ENCODE measurements around the gene PCP2. TPM values are rescaled to one million over a fixed set of nuclear protein-coding genes. Genes with fewer than 3 reads are reported as not detected.

The PCP2 gene
- total and polyA plus RNA-seq, 2 experiments from 2014 or later, result 0.60 TPM; not detected in 1

DNA sequence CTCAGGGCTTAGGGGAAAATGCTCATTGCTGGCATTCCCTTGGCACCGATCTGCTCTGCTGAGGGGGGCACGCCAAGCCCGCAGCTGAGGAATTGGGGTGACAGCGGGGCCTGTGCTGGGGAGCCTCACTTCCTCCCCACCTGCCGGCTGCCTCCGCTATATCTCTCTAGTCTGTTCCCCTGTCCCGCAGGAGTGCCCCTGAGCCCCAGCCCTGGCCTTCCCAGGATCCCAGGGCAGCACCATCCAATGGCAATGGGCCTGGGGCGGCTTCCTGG lies 12.8 kb upstream of the PCP2 start:
- Histone ChIP-seq H3K4me2 (no peak overlapping the region), H3K27ac (no peak overlapping the region), H3K9me3 (ENCODE audit: low read depth) (no peaks in the 10 kb centered on the region), H3K36me3 (replicated peaks; ENCODE audit: insufficient read depth, low read depth) (no peaks in the 10 kb centered on the region), H2AFZ (no peak overlapping the region), H3K9me2 (replicated peaks; ENCODE audit: insufficient read depth) (no peaks in the 10 kb centered on the region), H3K79me2 (no peaks in the 10 kb centered on the region), H3K4me3 (no peak overlapping the region), H3K27me3 (no peaks in the 10 kb centered on the region), H3K4me1 (ENCODE audit: insufficient read depth) (no peaks in the 10 kb centered on the region), H4K20me1 (ENCODE audit: insufficient read depth, poor library complexity, severe bottlenecking) (no peaks in the 10 kb centered on the region)
- TF ChIP-seq, protein P1, sequence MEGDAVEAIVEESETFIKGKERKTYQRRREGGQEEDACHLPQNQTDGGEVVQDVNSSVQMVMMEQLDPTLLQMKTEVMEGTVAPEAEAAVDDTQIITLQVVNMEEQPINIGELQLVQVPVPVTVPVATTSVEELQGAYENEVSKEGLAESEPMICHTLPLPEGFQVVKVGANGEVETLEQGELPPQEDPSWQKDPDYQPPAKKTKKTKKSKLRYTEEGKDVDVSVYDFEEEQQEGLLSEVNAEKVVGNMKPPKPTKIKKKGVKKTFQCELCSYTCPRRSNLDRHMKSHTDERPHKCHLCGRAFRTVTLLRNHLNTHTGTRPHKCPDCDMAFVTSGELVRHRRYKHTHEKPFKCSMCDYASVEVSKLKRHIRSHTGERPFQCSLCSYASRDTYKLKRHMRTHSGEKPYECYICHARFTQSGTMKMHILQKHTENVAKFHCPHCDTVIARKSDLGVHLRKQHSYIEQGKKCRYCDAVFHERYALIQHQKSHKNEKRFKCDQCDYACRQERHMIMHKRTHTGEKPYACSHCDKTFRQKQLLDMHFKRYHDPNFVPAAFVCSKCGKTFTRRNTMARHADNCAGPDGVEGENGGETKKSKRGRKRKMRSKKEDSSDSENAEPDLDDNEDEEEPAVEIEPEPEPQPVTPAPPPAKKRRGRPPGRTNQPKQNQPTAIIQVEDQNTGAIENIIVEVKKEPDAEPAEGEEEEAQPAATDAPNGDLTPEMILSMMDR (IDR thresholded peaks at IDR 0.05; ENCODE audit: poor library complexity), result no peak
- no peak for TF ChIP-seq EZH2phosphoT487 (IDR thresholded peaks at IDR 0.05; ENCODE audit: low read depth, severe bottlenecking, unreplicated experiment)
- no peak for TF ChIP-seq EZH2 (IDR thresholded peaks at IDR 0.05; ENCODE audit: borderline replicate concordance)
- no peak for DNase-seq (ENCODE audit: low spot score)
- WGBS (ENCODE audit: low lambda C conversion rate, missing lambda C conversion rate), result 90% methylated on average over 7 of the region's 8 CpGs

DNA sequence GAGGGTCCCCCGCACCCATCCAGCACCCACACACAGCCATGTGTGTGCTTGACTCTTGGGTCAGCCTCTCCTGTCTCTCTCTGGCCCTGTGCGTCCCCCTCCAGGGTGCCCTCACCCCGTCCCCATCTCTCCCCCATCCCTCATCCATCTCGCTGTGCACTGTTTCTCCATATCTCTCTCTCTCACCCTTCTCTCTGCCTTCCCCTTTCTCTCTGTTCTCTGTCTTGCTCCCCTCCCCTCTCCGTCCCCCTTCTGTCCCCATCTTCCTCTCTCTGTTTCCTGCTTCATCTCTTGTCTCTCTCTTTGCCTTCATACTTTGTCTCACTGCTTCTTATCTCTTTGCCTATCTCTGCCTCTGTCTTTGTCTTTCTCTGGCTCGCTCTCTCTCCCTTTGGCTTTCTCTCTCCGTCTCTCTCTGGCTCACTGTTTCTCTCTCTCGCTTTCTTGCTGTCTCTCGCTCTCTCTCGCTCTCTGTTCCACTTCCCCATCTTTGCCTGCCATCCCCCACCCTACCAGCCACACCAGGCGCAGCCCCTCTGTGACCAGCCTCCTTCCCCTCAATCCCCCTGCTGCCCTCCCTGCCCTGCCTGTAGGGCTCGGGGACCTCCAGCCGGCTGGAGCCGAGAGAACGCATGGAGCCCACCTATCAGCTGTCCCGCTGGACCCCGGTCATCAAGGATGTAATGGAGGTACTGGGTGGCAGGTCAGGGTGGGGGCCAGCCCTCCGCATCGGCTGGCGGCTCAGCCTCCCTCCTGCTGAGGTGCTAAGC lies 12.3 kb upstream of the PCP2 start:
- Histone ChIP-seq H3K9me2 (replicated peaks; ENCODE audit: insufficient read depth) (no peaks in the 10 kb centered on the region), H3K4me3 (no peak overlapping the region)

DNA sequence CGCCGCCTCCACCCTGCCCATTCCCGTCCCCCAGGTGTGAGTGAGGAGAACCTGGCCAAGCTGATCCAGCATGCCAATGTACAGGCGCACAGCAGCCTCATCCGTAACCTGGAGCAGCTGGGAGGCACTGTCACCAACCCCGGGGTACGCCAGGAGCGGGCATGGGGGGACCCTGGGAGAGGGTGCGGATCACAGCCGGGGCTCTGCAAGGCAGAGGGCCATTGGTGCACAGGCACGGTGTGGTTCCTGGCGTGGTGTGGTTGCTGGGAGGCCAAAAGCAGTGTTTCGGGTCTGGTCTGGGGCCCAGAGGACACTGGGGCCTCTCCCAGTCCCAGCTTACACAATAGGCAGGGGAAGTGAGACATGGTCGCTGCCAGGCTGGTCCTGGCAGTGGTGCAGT lies 11.6 kb upstream of the PCP2 start:
- no peaks in the 10 kb centered on the region for H3K9me2 ChIP-seq (replicated peaks; ENCODE audit: insufficient read depth)
- no peak for DNase-seq (ENCODE audit: low spot score)
- no peaks in the 10 kb centered on the region for H3K9me3 ChIP-seq (ENCODE audit: low read depth)
- WGBS (ENCODE audit: low lambda C conversion rate, missing lambda C conversion rate), result 94% methylated on average over 14 of the region's 14 CpGs
- H3K4me1 ChIP-seq (ENCODE audit: insufficient read depth), result no peaks in the 10 kb centered on the region
- H3K4me3 ChIP-seq, result no peak overlapping the region
- no peaks in the 10 kb centered on the region for H4K20me1 ChIP-seq (ENCODE audit: insufficient read depth, poor library complexity, severe bottlenecking)
- TF ChIP-seq, protein P1 (IDR thresholded peaks at IDR 0.05; ENCODE audit: poor library complexity), result no peak
- TF ChIP-seq EZH2phosphoT487 (IDR thresholded peaks at IDR 0.05; ENCODE audit: low read depth, severe bottlenecking, unreplicated experiment) (no peak), EZH2 (IDR thresholded peaks at IDR 0.05; ENCODE audit: borderline replicate concordance) (no peak)
- no peak overlapping the region for H3K4me2 ChIP-seq
- no peak overlapping the region for H2AFZ ChIP-seq
- no peak overlapping the region for H3K27ac ChIP-seq
- no peaks in the 10 kb centered on the region for H3K27me3 ChIP-seq
- H3K36me3 ChIP-seq (replicated peaks; ENCODE audit: insufficient read depth, low read depth), result no peaks in the 10 kb centered on the region
- no peaks in the 10 kb centered on the region for H3K79me2 ChIP-seq

More for the DNA sequence above, 12.3 kb upstream of the PCP2 start:
- Histone ChIP-seq H3K4me1 (ENCODE audit: insufficient read depth) (no peaks in the 10 kb centered on the region), H3K79me2 (no peaks in the 10 kb centered on the region), H2AFZ (no peak overlapping the region), H3K27me3 (no peaks in the 10 kb centered on the region), H3K27ac (no peak overlapping the region), H3K4me2 (no peak overlapping the region), H4K20me1 (ENCODE audit: insufficient read depth, poor library complexity, severe bottlenecking) (no peaks in the 10 kb centered on the region), H3K36me3 (replicated peaks; ENCODE audit: insufficient read depth, low read depth) (no peaks in the 10 kb centered on the region), H3K9me3 (ENCODE audit: low read depth) (no peaks in the 10 kb centered on the region)
- WGBS (ENCODE audit: low lambda C conversion rate, missing lambda C conversion rate), result 80% methylated on average over 19 of the region's 20 CpGs
- TF ChIP-seq, protein P1 (IDR thresholded peaks at IDR 0.05; ENCODE audit: poor library complexity), result no peak
- TF ChIP-seq EZH2 (IDR thresholded peaks at IDR 0.05; ENCODE audit: borderline replicate concordance), result no peak
- TF ChIP-seq EZH2phosphoT487 (IDR thresholded peaks at IDR 0.05; ENCODE audit: low read depth, severe bottlenecking, unreplicated experiment), result no peak
- no peak for DNase-seq (ENCODE audit: low spot score)
